Suprapubic skin (tissue), 4 donors: Measurements from ENCODE around the gene SATL1. TPM values are rescaled to one million over a fixed set of nuclear protein-coding genes. Genes with fewer than 3 reads are reported as not detected.

Experiments used
- DNase-seq, 2 donors: peaks; one replicate each; pipeline ENCODE4 v3.0.0-alpha.2; 2019; ENCODE audit warnings: low spot score in 2 of 2
- H3K27ac ChIP-seq: fragments of 200-600 bp; sonication (generic); one replicate; pipeline ENCODE4 v1.5.1; 2019
- H3K27me3 ChIP-seq: fragments of 200-600 bp; sonication (generic); one replicate; pipeline ENCODE4 v1.5.1; 2019
- H3K36me3 ChIP-seq: fragments of 200-600 bp; sonication (generic); one replicate; pipeline ENCODE4 v1.5.1; 2019
- H3K4me1 ChIP-seq: fragments of 200-600 bp; sonication (generic); one replicate; pipeline ENCODE4 v1.5.1; 2019
- H3K4me3 ChIP-seq: fragments of 200-600 bp; sonication (generic); one replicate; pipeline ENCODE4 v1.5.1; 2019; ENCODE audit warnings: mild to moderate bottlenecking
- H3K9me3 ChIP-seq: fragments of 200-600 bp; sonication (generic); one replicate; pipeline ENCODE4 v1.5.1; 2019
- CTCF ChIP-seq, 2 donors: fragments of 200-600 bp in 1 of 2; fragments of 450-650 bp in 1 of 2; sonication (generic) in 1 of 2; IDR thresholded peaks; one replicate each; pipeline ENCODE4 v1.5.1; 2016 to 2019; ENCODE audit warnings: antibody characterized with exemption in 2 of 2, mild to moderate bottlenecking in 1 of 2, moderate library complexity in 1 of 2
- EP300 ChIP-seq: sonication (generic); formaldehyde crosslinking; IDR thresholded peaks from one replicate; pipeline ENCODE4 v1.6.1; 2017; ENCODE audit warnings: antibody characterized with exemption
- POLR2A ChIP-seq, 2 donors: fragments of 450-650 bp; IDR thresholded peaks; one replicate each; pipeline ENCODE4 v1.6.1; 2017; ENCODE audit warnings: antibody characterized with exemption in 2 of 2, mild to moderate bottlenecking in 2 of 2, moderate library complexity in 2 of 2
- POLR2AphosphoS5 ChIP-seq, 3 donors: sonication (generic); formaldehyde crosslinking; IDR thresholded peaks; one replicate each; pipeline ENCODE4 v1.6.1; 2017; ENCODE audit warnings: antibody characterized with exemption in 3 of 3
- WGBS: methylation state at CpG from one replicate; pipeline ENCODE4 v1.1.5; 2018; 5-methylcytosine and 5-hydroxymethylcytosine counted together
- total RNA-seq, 4 donors: library from RNA; depleted of rRNA; stranded (reverse); fragments of >200 nt; gene quantifications; one replicate each; pipeline ENCODE4 v1.1.0, GENCODE V29; 2016

SATL1 gene
- total RNA-seq, 4 donors from 2014 or later: 0.16 to 0.45 TPM; not detected in 2

- Histone ChIP-seq H3K9me3 (no peaks in the 10 kb centered on the region), H3K4me1 (no peaks in the 10 kb centered on the region), H3K27me3 (no peaks in the 10 kb centered on the region), H3K4me3 (no peak overlapping the region), H3K27ac (no peak overlapping the region), H3K36me3 (no peaks in the 10 kb centered on the region)
- no peak for TF ChIP-seq POLR2AphosphoS5 (IDR thresholded peaks at IDR 0.05)
- TF ChIP-seq CTCF (IDR thresholded peaks at IDR 0.05): no peak
- TF ChIP-seq EP300: no peak
- TF ChIP-seq POLR2A (IDR thresholded peaks at IDR 0.05): no peak
- no peak for DNase-seq
- 66% methylated on average over 1 of the region's 1 CpG for WGBS
Observed at GRCh38 chrX:85196319-85196718, 47.3 kb downstream of the SATL1 start.

- TF ChIP-seq CTCF (IDR thresholded peaks at IDR 0.05): no peak
- no peak for TF ChIP-seq POLR2AphosphoS5 (IDR thresholded peaks at IDR 0.05)
- TF ChIP-seq POLR2A (IDR thresholded peaks at IDR 0.05): no peak
- no peak for TF ChIP-seq EP300
- Histone ChIP-seq H3K4me1 (no peaks in the 10 kb centered on the region), H3K4me3 (no peak overlapping the region), H3K27ac (no peak overlapping the region), H3K9me3 (no peaks in the 10 kb centered on the region), H3K27me3 (no peaks in the 10 kb centered on the region), H3K36me3 (no peaks in the 10 kb centered on the region)
- WGBS: 63% methylated on average over 5 of the region's 5 CpGs
- DNase-seq: no peak
Observed at GRCh38 chrX:85159644-85160043, 83.9 kb downstream of the SATL1 start.

- no peaks in the 10 kb centered on the region for H3K27me3 ChIP-seq
- no peak overlapping the region for H3K27ac ChIP-seq
- no peak for DNase-seq
- no peak for TF ChIP-seq CTCF (IDR thresholded peaks at IDR 0.05)
- TF ChIP-seq POLR2AphosphoS5 (IDR thresholded peaks at IDR 0.05): no peak
- TF ChIP-seq POLR2A (IDR thresholded peaks at IDR 0.05): no peak
- no peak for TF ChIP-seq EP300
- H3K4me1 ChIP-seq: no peaks in the 10 kb centered on the region
- H3K36me3 ChIP-seq: no peaks in the 10 kb centered on the region
- H3K9me3 ChIP-seq: no peaks in the 10 kb centered on the region
- WGBS: 70% methylated on average over 1 of the region's 1 CpG
- no peak overlapping the region for H3K4me3 ChIP-seq
Observed at GRCh38 chrX:85140964-85141363, 102.6 kb downstream of the SATL1 start.

- H3K4me3 ChIP-seq: no peak overlapping the region
- H3K27me3 ChIP-seq: no peaks in the 10 kb centered on the region
- no peak for TF ChIP-seq POLR2AphosphoS5 (IDR thresholded peaks at IDR 0.05)
- H3K9me3 ChIP-seq: no peaks in the 10 kb centered on the region
- no peak overlapping the region for H3K27ac ChIP-seq
- H3K36me3 ChIP-seq: no peaks in the 10 kb centered on the region
- 70% methylated on average over 1 of the region's 1 CpG for whole genome bisulfite sequencing
- H3K4me1 ChIP-seq: no peaks in the 10 kb centered on the region
- DNase-seq: no peak
Observed at GRCh38 chrX:85139422-85139821, 104.2 kb downstream of the SATL1 start.

- no peaks in the 10 kb centered on the region for H3K36me3 ChIP-seq
- H3K27ac ChIP-seq: no peak overlapping the region
- no peaks in the 10 kb centered on the region for H3K4me1 ChIP-seq
- H3K4me3 ChIP-seq: no peak overlapping the region
- H3K9me3 ChIP-seq: no peaks in the 10 kb centered on the region
- TF ChIP-seq POLR2AphosphoS5 (IDR thresholded peaks at IDR 0.05) (no peak), EP300 (no peak), CTCF (IDR thresholded peaks at IDR 0.05) (no peak), POLR2A (IDR thresholded peaks at IDR 0.05) (no peak)
- H3K27me3 ChIP-seq: no peaks in the 10 kb centered on the region
- no peak for DNase-seq
Observed at GRCh38 chrX:85136409-85136808, 107.2 kb downstream of the SATL1 start.

- 11% methylated on average over 1 of the region's 1 CpG for WGBS
- no peak overlapping the region for H3K27ac ChIP-seq
- no peak overlapping the region for H3K4me3 ChIP-seq
- no peak for DNase-seq
- TF ChIP-seq CTCF (IDR thresholded peaks at IDR 0.05): no peak
- no peak for TF ChIP-seq EP300
- TF ChIP-seq POLR2AphosphoS5 (IDR thresholded peaks at IDR 0.05): no peak
- TF ChIP-seq POLR2A (IDR thresholded peaks at IDR 0.05): no peak
- no peaks in the 10 kb centered on the region for H3K36me3 ChIP-seq
- H3K4me1 ChIP-seq: no peaks in the 10 kb centered on the region
- no peaks in the 10 kb centered on the region for H3K9me3 ChIP-seq
- H3K27me3 ChIP-seq: no peaks in the 10 kb centered on the region
Observed at GRCh38 chrX:85115252-85115651, 128.3 kb downstream of the SATL1 start.
